ENCODE measurements around the gene ALPP. TPM values are rescaled to one million over a fixed set of nuclear protein-coding genes. Genes with fewer than 3 reads are reported as not detected.

The ALPP gene
- total RNA-seq, 2 experiments from 2014 or later: not detected

DNA sequence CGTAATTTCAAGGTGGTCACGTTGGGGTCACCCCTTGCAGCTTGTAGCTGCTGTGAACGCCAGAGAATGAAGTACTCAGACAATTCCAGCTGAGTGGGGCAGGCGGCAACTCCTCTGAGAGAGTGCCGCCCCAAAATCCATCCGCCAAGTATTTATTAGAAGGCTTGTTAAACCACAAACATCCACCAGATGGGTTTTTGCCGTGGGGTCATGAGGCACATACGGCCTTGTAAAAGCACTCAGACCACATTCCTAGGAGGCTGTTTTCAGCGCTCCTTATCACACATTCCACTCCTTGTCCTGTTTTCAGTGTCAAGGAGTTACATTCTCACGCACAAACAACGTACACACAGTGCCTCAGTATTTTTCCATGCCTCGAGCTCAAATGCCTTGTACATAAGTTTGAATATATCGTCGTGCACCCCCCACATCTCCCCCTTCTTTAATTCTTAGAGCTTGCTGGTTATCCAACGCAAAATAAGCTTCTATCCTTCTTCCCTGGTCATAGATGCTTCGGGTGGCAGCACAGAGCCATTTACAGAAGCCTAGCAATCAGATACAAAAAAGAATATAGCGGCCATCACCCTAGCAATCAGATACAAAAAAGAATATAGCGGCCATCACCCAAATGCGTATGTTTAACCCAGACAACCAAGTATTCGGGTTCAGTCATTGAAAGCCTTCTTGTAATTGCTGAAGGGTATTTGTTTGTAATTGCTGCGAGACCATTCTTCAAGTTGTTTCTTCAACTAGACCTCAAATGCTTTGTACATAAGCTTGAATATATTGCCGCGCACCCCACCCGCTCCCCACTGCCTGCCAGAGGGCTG is 7.3 kb downstream of the ALPP start:
- DNase-seq: no peak
- ChIA-PET CTCF (no interaction called here), POLR2A (no interaction called here)
- intact Hi-C loops (cut with DNase I, micrococcal nuclease): no loop called here
- Mint-ChIP-seq H3K27me3 (peaks cover 57% of the 10 kb centered on the region), H3K36me3 (ENCODE audit: low read depth) (no peaks in the 10 kb centered on the region), H3K27ac (no peak overlapping the region), H3K9me3 (no peaks in the 10 kb centered on the region), H3K4me3 (no peak overlapping the region), H3K4me1 (ENCODE audit: low read depth) (no peaks in the 10 kb centered on the region)
- Histone ChIP-seq H3K4me3 (ENCODE audit: low read length) (no peak overlapping the region), H3K36me3 (ENCODE audit: insufficient read depth, low read length) (no peaks in the 10 kb centered on the region), H3K9me3 (ENCODE audit: control insufficient read depth in 1 of 2, insufficient read depth in 1 of 2, low read length in 2 of 2) (peaks cover 0 to 30% of the 10 kb centered on the region in 2 experiments), H3K27me3 (ENCODE audit: control insufficient read depth in 1 of 2, insufficient read depth in 2 of 2, low read length in 2 of 2) (peaks cover 34 to 45% of the 10 kb centered on the region in 2 experiments), H3K27ac (ENCODE audit: low read depth in 1 of 2, low read length in 2 of 2) (no peak overlapping the region), H3K4me1 (ENCODE audit: insufficient read depth, low read length) (peaks cover 3% of the 10 kb centered on the region)
- no peak for ATAC-seq (ENCODE audit: poor library complexity)
- TF ChIP-seq, protein P1, sequence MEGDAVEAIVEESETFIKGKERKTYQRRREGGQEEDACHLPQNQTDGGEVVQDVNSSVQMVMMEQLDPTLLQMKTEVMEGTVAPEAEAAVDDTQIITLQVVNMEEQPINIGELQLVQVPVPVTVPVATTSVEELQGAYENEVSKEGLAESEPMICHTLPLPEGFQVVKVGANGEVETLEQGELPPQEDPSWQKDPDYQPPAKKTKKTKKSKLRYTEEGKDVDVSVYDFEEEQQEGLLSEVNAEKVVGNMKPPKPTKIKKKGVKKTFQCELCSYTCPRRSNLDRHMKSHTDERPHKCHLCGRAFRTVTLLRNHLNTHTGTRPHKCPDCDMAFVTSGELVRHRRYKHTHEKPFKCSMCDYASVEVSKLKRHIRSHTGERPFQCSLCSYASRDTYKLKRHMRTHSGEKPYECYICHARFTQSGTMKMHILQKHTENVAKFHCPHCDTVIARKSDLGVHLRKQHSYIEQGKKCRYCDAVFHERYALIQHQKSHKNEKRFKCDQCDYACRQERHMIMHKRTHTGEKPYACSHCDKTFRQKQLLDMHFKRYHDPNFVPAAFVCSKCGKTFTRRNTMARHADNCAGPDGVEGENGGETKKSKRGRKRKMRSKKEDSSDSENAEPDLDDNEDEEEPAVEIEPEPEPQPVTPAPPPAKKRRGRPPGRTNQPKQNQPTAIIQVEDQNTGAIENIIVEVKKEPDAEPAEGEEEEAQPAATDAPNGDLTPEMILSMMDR (IDR thresholded peaks at IDR 0.05): no peak

DNA sequence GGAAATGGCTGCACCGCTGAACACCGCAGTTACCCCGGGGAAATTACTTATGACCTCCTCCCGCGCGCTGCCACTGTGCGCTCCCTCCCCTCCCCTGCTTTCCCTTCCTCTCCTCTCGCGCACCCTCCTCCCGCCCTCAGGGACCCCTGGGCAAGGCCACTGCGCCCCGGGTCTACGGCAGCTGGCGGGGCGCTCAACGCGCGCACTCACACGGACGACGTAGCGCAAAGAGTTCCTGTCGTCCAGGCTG is 7.9 kb downstream of the ALPP start:
- CTCF ChIA-PET: no interaction called here
- DNase-seq: no peak
- Histone ChIP-seq H3K36me3 (ENCODE audit: insufficient read depth, low read length) (no peaks in the 10 kb centered on the region), H3K27me3 (ENCODE audit: control insufficient read depth in 1 of 2, insufficient read depth in 2 of 2, low read length in 2 of 2) (peaks cover 34 to 47% of the 10 kb centered on the region in 2 experiments), H3K9me3 (ENCODE audit: control insufficient read depth in 1 of 2, insufficient read depth in 1 of 2, low read length in 2 of 2) (peaks cover 0 to 30% of the 10 kb centered on the region in 2 experiments), H3K27ac (ENCODE audit: low read depth in 1 of 2, low read length in 2 of 2) (no peak overlapping the region), H3K4me3 (ENCODE audit: low read length) (no peak overlapping the region), H3K4me1 (ENCODE audit: insufficient read depth, low read length) (no peaks in the 10 kb centered on the region)
- intact Hi-C loops (cut with DNase I, micrococcal nuclease): no loop called here
- ATAC-seq (ENCODE audit: poor library complexity): no peak
- Mint-ChIP-seq H3K27ac (no peak overlapping the region), H3K4me3 (no peak overlapping the region), H3K4me1 (ENCODE audit: low read depth) (no peaks in the 10 kb centered on the region), H3K9me3 (no peaks in the 10 kb centered on the region), H3K36me3 (ENCODE audit: low read depth) (no peaks in the 10 kb centered on the region), H3K27me3 (peaks cover 59% of the 10 kb centered on the region)
- POLR2A ChIA-PET: no interaction called here
- TF ChIP-seq, protein P1 (IDR thresholded peaks at IDR 0.05): no peak

DNA sequence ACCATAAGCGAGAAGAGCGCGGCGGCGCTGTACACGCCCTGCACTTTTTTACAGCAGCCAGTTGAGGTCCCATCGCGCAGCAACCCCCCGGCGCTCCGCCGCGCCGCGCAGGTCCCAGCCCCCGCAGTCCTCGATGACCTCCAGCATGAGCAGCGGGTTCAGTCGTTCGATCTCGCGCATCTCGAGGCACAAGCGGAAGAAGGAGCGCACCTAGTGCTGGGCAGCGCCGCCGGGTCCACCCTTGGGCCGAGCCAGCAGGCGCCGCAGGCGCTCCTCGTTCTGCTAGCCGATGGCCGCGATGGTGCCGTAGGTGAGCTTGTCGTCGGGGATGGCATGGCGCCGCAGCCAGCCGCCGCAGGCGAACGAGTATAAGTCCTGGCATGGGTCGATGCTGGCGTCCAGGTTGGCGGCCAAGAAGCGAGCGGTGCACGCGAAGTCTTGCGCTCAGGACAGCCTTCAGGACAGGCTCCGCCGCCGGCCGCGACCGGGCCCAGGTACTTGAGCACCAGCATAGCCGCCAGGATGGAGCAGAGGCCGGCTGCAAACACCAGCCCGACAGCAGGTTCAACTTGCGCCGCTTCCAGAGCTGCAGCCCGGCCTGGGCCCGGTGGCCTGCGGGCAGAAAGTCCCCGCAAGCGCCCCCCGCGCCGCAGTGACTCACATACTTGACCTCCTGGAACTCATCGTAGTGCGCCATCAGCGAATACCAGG is 8.3 kb downstream of the ALPP start:
- Histone ChIP-seq H3K4me1 (ENCODE audit: insufficient read depth, low read length) (no peaks in the 10 kb centered on the region), H3K36me3 (ENCODE audit: insufficient read depth, low read length) (no peaks in the 10 kb centered on the region), H3K27ac (ENCODE audit: low read depth in 1 of 2, low read length in 2 of 2) (no peak overlapping the region), H3K9me3 (ENCODE audit: control insufficient read depth in 1 of 2, insufficient read depth in 1 of 2, low read length in 2 of 2) (peaks cover 0 to 28% of the 10 kb centered on the region in 2 experiments), H3K27me3 (ENCODE audit: control insufficient read depth in 1 of 2, insufficient read depth in 2 of 2, low read length in 2 of 2) (peaks cover 31 to 43% of the 10 kb centered on the region in 2 experiments), H3K4me3 (ENCODE audit: low read length) (no peak overlapping the region)
- no peaks in the 10 kb centered on the region for H3K36me3 Mint-ChIP-seq (ENCODE audit: low read depth)
- intact Hi-C loops (cut with DNase I, micrococcal nuclease): no loop called here
- H3K4me1 Mint-ChIP-seq (ENCODE audit: low read depth): no peaks in the 10 kb centered on the region
- ATAC-seq (ENCODE audit: poor library complexity): no peak
- H3K27ac Mint-ChIP-seq: no peak overlapping the region
- no peak for DNase-seq
- no peaks in the 10 kb centered on the region for H3K9me3 Mint-ChIP-seq
- CTCF ChIA-PET: no interaction called here
- peaks cover 58% of the 10 kb centered on the region for H3K27me3 Mint-ChIP-seq
- TF ChIP-seq, protein P1 (IDR thresholded peaks at IDR 0.05): no peak
- POLR2A ChIA-PET: no interaction called here
- no peak overlapping the region for H3K4me3 Mint-ChIP-seq

All from CD4-positive, alpha-beta T cell (primary cell).